Heart right ventricle (tissue), 16 donors: ENCODE results near the gene ARHGEF4. TPM values are rescaled to one million over a fixed set of nuclear protein-coding genes. Genes with fewer than 3 reads are reported as not detected.
"Not testable (repeated sequence)": the region's sequence is repeated elsewhere in the genome, so short reads cannot be mapped to it uniquely, and the experiment has no call there.

Experiments
- ATAC-seq, 8 donors: fragments of 200-7000 bp; cut with Tn5 transposase; one replicate each; pipeline ENCODE4 v1.9.1; 2020; ENCODE audit warnings: mild to moderate bottlenecking in 8 of 8, moderate library complexity in 8 of 8, moderate number of reproducible peaks in 1 of 8
- DNase-seq, 2 donors: peaks; one replicate each; pipeline ENCODE4 v3.0.0-alpha.2; 2020
- H3K27ac ChIP-seq, 10 donors: fragments of 200-600 bp; sonication (generic) in 2 of 10; one replicate each; pipeline versions ENCODE4 v1.5.0 to v1.8.0; 2020 to 2022; ENCODE audit warnings: mild to moderate bottlenecking in 3 of 10
- H3K27me3 ChIP-seq, 7 donors: fragments of 200-600 bp; one replicate each; pipeline ENCODE4 v1.8.0; 2021 to 2022; ENCODE audit warnings: mild to moderate bottlenecking in 2 of 7
- H3K36me3 ChIP-seq, 9 donors: fragments of 200-600 bp; sonication (generic) in 1 of 9; one replicate each; pipeline versions ENCODE4 v1.5.0 to v1.8.0; 2020 to 2022; ENCODE audit warnings: mild to moderate bottlenecking in 2 of 9
- H3K4me1 ChIP-seq, 9 donors: fragments of 200-600 bp; sonication (generic) in 1 of 9; one replicate each; pipeline versions ENCODE4 v1.5.0 to v1.8.0; 2020 to 2022; ENCODE audit warnings: mild to moderate bottlenecking in 4 of 9
- H3K4me3 ChIP-seq, 10 donors: fragments of 200-600 bp; sonication (generic) in 2 of 10; one replicate each; pipeline versions ENCODE4 v1.5.0 to v1.8.0; 2020 to 2022; ENCODE audit warnings: mild to moderate bottlenecking in 7 of 10, moderate library complexity in 2 of 10
- H3K9me3 ChIP-seq, 11 donors: fragments of 200-600 bp in 10 of 11; sonication (generic) in 2 of 11; one replicate each; pipeline versions ENCODE4 v1.5.0 to v1.8.0; 2013 to 2022; ENCODE audit warnings: mild to moderate bottlenecking in 2 of 11, control low read depth in 1 of 11, moderate library complexity in 1 of 11
- WGBS, 2 donors: extraction: QIAGEN DNeasy Blood & Tissue Kit; methylation state at CpG; one replicate each; pipeline ENCODE4 v1.1.7; 2013; ENCODE audit warnings: inconsistent platforms in 1 of 2; 5-methylcytosine and 5-hydroxymethylcytosine counted together
- intact Hi-C, 10 donors: fragments of 100-400 bp; cut with DNase I; formaldehyde crosslinking; loops; one replicate each; pipeline versions ENCODE4 v1.11.1 to v1.14.2; 2022
- polyA plus RNA-seq, 2 donors: library from polyadenylated mRNA; stranded (reverse); fragments of 200-250 nt; gene quantifications; one replicate each; pipeline ENCODE4 v1.2.3, GENCODE V29; 2013
- total RNA-seq, 10 donors: library from RNA; stranded (reverse); fragmentation: NEBNext Ultra II Directional in 3 of 10; extraction: Animal tissue kit (Norgen Biotek cat#: 25700) in 3 of 10; gene quantifications; one replicate each; pipeline versions ENCODE4 v1.2.1 to v1.2.4, GENCODE V29; 2021 to 2023
- TF ChIP-seq, protein P1 (sequence below), 9 donors: fragments of 200-600 bp; sonication (generic) in 2 of 9; IDR thresholded peaks; one replicate each; pipeline versions ENCODE4 v1.5.0 to v1.8.0; 2021 to 2022; ENCODE audit warnings: antibody characterized with exemption in 9 of 9, mild to moderate bottlenecking in 5 of 9, moderate library complexity in 1 of 9
- donor health status: Arrhythmogenic right ventricular cardiomyopathy.
- donor health status: ischemic (EF 13 %, LVEDD 7.1; RV severe dilation, severe dysfunction).
- donor health status: healthy with polysubstance abuse.
- donor health status: DM: no; HTN: yes; CAD: no.
- donor health status: DM: no; HTN: no; CAD: no.
- donor health status: ischemic (EF 25% LVEDD 6.9; RV normal size, moderate dysfunction).
- donor health status: ischemic (EF 25% LVEDD 5.7; RV mildly dilated, moderate dysfunction).
- donor health status: healthy.
- donor health status: DM: yes; HTN: yes; CAD: no.
- donor health status: Ischemic cardiomyopathy.
- donor health status: ischemic (EF 35%, LVEDD 5.7; RV mildly dilated, moderate dysfunction).
- donor health status: nonischemic (EF 11% LVEDD 7.7; RV severe dilation, severe dysfunction).
- donor health status: DM: yes; HTN: yes; CAD: no.
- donor health status: PGD.
- donor health status: ischemic (EF 29% LVEDD 5.4; RV normal size, mild dysfunction).
- donor health status: nonischemic (EF 23%, LVEDD 6.1; RV moderate dilation, normal function).

Gene ARHGEF4
- total and polyA plus RNA-seq, 12 donors = 0.67 to 6.5 (median 3.4) TPM

DNA sequence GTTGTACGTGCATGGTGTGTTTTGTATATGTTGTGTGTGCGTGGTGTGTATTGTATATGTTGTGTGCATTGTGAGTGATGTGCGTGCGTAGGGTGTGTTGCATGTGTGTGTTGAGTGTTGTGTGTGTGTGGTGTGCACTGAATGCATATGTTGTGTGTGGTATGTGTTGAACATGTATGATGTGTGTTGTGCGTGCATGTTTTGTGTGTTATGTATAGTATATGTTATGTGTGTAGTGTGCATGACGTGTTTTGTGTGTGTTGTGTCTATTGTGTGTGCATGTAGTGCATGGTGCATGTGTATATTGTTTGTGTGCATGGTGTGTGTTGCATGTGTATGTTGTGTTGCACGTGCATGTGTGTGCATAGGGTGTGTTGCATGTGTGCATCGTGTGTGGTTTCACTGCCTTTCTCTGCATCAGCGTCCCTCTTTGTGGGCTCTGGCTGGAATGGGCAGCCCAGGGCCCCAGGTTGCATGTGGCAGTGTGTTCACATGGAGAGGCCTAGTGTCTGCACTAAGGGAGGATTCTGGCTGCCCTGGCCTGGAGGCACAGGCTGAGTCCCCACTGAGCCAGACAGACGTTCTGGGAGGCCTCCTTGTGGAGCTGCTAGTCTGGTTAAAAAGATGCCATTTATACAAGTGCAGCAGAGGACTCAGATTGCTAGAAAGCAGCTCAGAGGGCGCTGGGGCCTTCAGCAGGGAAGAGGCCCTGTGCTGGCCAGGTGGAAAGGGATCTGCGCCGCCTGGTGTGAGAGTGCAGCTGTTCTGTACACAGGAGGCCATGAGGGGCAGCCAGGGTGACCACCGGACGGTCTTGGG, 149.3 kb downstream of the ARHGEF4 start:
- Histone ChIP-seq H3K9me3 (no peaks in the 10 kb centered on the region), H3K36me3 (no peaks in the 10 kb centered on the region), H3K4me3 (no peak overlapping the region), H3K27me3 (peaks cover 0 to 9% (median 0%) of the 10 kb centered on the region in 7 donors), H3K4me1 (peaks cover 0 to 15% (median 0%) of the 10 kb centered on the region in 9 donors), H3K27ac (no peak overlapping the region)
- intact Hi-C loops = no loop called here
- ATAC-seq = no peak
- no peak for DNase-seq
- TF ChIP-seq, protein P1, sequence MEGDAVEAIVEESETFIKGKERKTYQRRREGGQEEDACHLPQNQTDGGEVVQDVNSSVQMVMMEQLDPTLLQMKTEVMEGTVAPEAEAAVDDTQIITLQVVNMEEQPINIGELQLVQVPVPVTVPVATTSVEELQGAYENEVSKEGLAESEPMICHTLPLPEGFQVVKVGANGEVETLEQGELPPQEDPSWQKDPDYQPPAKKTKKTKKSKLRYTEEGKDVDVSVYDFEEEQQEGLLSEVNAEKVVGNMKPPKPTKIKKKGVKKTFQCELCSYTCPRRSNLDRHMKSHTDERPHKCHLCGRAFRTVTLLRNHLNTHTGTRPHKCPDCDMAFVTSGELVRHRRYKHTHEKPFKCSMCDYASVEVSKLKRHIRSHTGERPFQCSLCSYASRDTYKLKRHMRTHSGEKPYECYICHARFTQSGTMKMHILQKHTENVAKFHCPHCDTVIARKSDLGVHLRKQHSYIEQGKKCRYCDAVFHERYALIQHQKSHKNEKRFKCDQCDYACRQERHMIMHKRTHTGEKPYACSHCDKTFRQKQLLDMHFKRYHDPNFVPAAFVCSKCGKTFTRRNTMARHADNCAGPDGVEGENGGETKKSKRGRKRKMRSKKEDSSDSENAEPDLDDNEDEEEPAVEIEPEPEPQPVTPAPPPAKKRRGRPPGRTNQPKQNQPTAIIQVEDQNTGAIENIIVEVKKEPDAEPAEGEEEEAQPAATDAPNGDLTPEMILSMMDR (IDR thresholded peaks at IDR 0.05) = no peak
- 88 to 90% methylated on average over 15 of the region's 15 CpGs for WGBS, 2 donors

DNA sequence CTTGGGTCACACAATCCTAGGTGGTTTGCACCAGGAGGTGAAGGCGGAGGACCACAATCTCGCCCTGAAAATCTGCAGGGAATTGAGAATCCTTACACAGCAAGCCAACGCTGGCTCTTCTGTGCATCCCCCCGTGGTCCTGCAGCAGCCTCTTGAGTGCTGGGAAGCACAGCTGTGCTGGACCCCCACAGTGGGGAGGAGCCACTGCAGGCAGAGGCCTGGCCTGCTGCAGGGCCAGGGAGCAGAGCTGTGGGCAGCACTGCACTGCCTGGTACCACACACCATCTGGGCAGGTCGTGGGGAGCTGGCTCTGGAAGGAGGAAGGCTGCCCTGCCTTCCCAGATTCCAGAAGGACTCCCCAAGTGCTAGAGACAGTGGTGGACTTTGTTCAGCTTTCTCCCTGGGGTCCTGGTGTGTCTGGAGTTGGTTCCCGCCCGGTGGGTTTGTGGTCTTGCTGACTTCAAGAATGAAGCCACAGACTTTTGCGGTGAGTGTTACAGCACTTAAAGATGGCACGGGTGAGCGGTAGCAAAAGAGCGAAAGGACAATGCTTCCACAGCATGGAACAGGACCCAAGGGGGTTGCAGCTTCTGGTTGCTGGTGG, 150.3 kb downstream of the ARHGEF4 start:
- ATAC-seq = no peak
- H3K27ac ChIP-seq = no peak overlapping the region
- 79 to 88% methylated on average over 11 of the region's 11 CpGs for WGBS, 2 donors
- no peaks in the 10 kb centered on the region for H3K36me3 ChIP-seq
- no peak overlapping the region for H3K4me3 ChIP-seq
- peaks cover 0 to 15% (median 0%) of the 10 kb centered on the region in 9 donors for H3K4me1 ChIP-seq
- TF ChIP-seq, protein P1 (IDR thresholded peaks at IDR 0.05) = no peak
- DNase-seq = no peak
- intact Hi-C loops = no loop called here
- H3K9me3 ChIP-seq = no peaks in the 10 kb centered on the region
- H3K27me3 ChIP-seq = peaks cover 0 to 9% (median 0%) of the 10 kb centered on the region in 7 donors

DNA sequence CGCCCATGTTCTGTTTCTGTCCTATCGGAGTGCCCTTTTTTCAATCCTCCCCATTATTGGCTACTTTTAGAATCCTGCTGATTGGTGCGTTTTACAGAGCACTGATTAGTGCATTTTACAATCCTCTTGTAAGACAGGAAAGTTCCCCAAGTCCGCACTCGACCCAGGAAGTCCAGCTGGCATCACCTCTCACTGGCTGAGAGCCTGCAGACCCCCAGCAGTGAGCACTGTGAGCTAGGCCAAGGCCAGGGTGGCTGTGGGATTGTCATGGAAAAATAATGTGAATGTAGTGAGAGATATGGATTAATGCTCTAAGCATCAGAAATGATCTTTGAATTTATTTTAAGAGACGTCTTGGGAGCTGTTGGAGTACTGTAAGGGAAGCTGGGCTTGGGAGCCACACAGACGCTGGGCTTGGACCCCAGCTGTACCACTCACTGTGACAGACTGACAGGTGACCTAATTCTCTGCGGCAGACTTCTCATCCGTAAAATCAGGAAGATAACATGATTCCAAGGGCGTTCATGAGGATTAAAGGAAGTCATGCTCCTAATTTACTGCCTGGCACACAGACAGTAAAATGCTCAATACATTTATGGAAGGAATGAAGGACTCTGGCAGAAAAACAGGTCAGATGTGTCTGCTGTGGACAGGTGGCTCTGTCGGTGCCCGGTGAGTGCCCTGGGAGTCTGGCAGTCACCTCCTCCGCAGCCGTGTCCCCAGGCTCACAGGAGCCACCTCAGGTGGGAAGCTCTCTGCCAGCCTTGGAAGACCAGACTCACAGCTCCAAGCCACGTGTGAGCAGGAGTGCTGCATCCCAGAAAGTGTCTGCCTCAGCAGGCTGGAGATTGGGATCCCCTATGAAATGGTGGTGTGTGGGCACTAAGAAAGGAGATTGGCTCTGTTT, 151.1 kb downstream of the ARHGEF4 start:
- DNase-seq (no peak), ATAC-seq (no peak)
- Histone ChIP-seq H3K4me3 (no peak overlapping the region), H3K27ac (no peak overlapping the region), H3K9me3 (no peaks in the 10 kb centered on the region), H3K36me3 (no peaks in the 10 kb centered on the region), H3K4me1 (peaks cover 0 to 15% (median 0%) of the 10 kb centered on the region in 9 donors), H3K27me3 (peaks cover 0 to 11% (median 0%) of the 10 kb centered on the region in 7 donors)
- TF ChIP-seq, protein P1 (IDR thresholded peaks at IDR 0.05) = no peak
- intact Hi-C loops = no loop called here
- WGBS, 2 donors = 65 to 72% methylated on average over 15 of the region's 15 CpGs

DNA sequence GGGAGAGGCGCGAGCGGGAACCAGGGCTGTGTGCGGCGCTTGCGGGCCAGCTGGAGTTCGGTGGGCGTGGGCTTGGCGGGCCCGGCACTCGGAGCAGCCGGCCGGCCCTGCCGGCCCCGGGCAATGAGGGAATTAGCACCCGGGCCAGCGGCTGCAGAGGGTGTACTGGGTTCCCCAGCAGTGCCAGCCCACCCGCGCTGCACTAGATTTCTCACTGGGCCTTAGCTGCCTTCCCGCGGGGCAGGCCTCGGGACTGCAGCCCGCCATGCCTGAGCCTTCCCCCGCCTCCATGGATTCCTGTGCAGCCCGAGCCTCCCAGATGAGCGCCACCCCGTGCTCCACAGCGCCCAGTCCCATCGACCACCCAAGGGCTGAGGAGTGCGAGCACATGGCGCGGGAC, 154.7 kb downstream of the ARHGEF4 start:
- peaks cover 0 to 16% (median 0%) of the 10 kb centered on the region in 7 donors for H3K27me3 ChIP-seq
- H3K27ac ChIP-seq, H3K36me3 ChIP-seq, DNase-seq, intact Hi-C loops, H3K4me1 ChIP-seq, ATAC-seq, H3K4me3 ChIP-seq, H3K9me3 ChIP-seq: not testable (repeated sequence)
- WGBS, 2 donors = 97 to 98% methylated on average over 12 to 32 of the region's 32 CpGs

DNA sequence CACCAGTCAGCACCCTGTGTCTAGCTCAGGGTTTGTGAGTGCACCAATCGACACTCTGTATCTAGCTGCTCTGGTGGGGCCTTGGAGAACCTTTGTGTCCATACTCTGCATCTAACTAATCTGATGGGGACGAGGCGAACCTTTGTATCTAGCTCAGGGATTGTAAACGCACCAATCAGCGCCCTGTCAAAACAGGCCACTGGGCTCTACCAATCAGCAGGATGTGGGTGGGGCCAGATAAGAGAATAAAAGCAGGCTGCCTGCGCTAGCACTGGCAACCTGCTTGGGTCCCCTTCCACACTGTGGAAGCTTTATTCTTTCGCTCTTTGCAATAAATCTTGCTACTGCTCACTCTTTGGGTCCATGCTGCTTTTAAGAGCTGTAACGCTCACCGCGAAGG, 155.3 kb downstream of the ARHGEF4 start:
- H3K27me3 ChIP-seq = peaks cover 0 to 18% (median 0%) of the 10 kb centered on the region in 7 donors
- H3K27ac ChIP-seq, intact Hi-C loops, ATAC-seq, DNase-seq, H3K4me3 ChIP-seq, H3K9me3 ChIP-seq, H3K36me3 ChIP-seq, H3K4me1 ChIP-seq: not testable (repeated sequence)
- WGBS, 2 donors = 86 to 88% methylated on average over 10 of the region's 10 CpGs
